K562 (cell line): Measurements from ENCODE around the gene ZNF845. TPM values are rescaled to one million over a fixed set of nuclear protein-coding genes. Genes with fewer than 3 reads are reported as not detected.

Experiments used
- ARHGAP35 ChIP-seq: fragments of 450-650 bp; IDR thresholded peaks from 2 replicates; pipeline ENCODE4 v1.6.1; 2018; ENCODE audit not compliant: partially characterized antibody
- CBX8 ChIP-seq: fragments of 200-600 bp; sonication (generic); IDR thresholded peaks from 2 replicates; pipeline ENCODE4 v1.6.1; 2012; ENCODE audit warnings: borderline replicate concordance, mixed run types, low read depth, mild to moderate bottlenecking, moderate library complexity, mixed read lengths, low read length, control low read depth, inconsistent platforms; ENCODE audit not compliant: poor library complexity, severe bottlenecking; ENCODE audit errors: extremely low read depth
- EHMT2 ChIP-seq: fragments of 450-650 bp; IDR thresholded peaks from 2 replicates; pipeline ENCODE4 v1.6.1; 2018; ENCODE audit warnings: antibody characterized with exemption
- IFI16 ChIP-seq: fragments of 250-450 bp; sonication (Bioruptor Pico); IDR thresholded peaks from 2 replicates; pipeline ENCODE4 v2.1.2; 2022; ENCODE audit warnings: mild to moderate bottlenecking, inconsistent platforms
- KAT7 ChIP-seq: sonication (generic); formaldehyde crosslinking; IDR thresholded peaks from 2 replicates; pipeline ENCODE4 v1.8.0; 2022; ENCODE audit warnings: missing genetic modification reagents, mild to moderate bottlenecking, borderline replicate concordance
- NCOA6 ChIP-seq: fragments of 450-650 bp; IDR thresholded peaks from 2 replicates; pipeline ENCODE4 v1.6.1; 2017; ENCODE audit warnings: mild to moderate bottlenecking
- PML ChIP-seq: IDR thresholded peaks from 2 replicates; pipeline ENCODE4 v1.6.1; 2012; ENCODE audit warnings: low read length, inconsistent platforms
- RBFOX2 ChIP-seq: fragments of 200-400 bp; formaldehyde crosslinking; IDR thresholded peaks from 2 replicates; pipeline ENCODE4 v1.6.1; 2017; ENCODE audit warnings: low read depth, mild to moderate bottlenecking, low read length, moderate library complexity
- STAG1 ChIP-seq: sonication (generic); formaldehyde crosslinking; IDR thresholded peaks from 2 replicates; pipeline ENCODE4 v1.5.0; 2020; ENCODE audit warnings: missing genetic modification reagents, borderline replicate concordance
- ZFX ChIP-seq: sonication (generic); formaldehyde crosslinking; IDR thresholded peaks from 2 replicates; pipeline ENCODE4 v1.8.0; 2022; ENCODE audit warnings: mild to moderate bottlenecking, missing genetic modification reagents, moderate library complexity
- ZNF232 ChIP-seq: sonication (generic); formaldehyde crosslinking; IDR thresholded peaks from 2 replicates; pipeline ENCODE4 v1.8.0; 2022; ENCODE audit warnings: mild to moderate bottlenecking, missing genetic modification reagents
- ZNF699 ChIP-seq: fragments of 250-450 bp; sonication (Bioruptor Pico); IDR thresholded peaks from 2 replicates; pipeline ENCODE4 v1.8.0; 2021; ENCODE audit warnings: mild to moderate bottlenecking, moderate library complexity; ENCODE audit not compliant: insufficient replicate concordance
- polyA plus RNA-seq, 8 experiments: library from polyadenylated mRNA; depleted of rRNA in 4 of 8; stranded (reverse) in 5 of 8; unstranded in 3 of 8; fragments of >200 nt; fragmentation: Nextera tagmentation in 2 of 8; fragmentation: Illumina TruSeq in 1 of 8; extraction: Ambion mirVana in 2 of 8; extraction: Trizol in 1 of 8; gene quantifications; 2 replicates each; pipeline versions ENCODE4 v1.2.1 to v1.2.3, GENCODE V29; 2011 to 2014; ENCODE audit warnings: inconsistent platforms in 1 of 8, missing spikeins in 1 of 8
- total RNA-seq, 7 experiments: library from RNA; depleted of rRNA in 6 of 7; stranded (reverse); fragments of >200 nt in 6 of 7; fragmentation: Illumina TruSeq in 2 of 7; extraction: Trizol in 2 of 7; gene quantifications; 2 replicates each; pipeline versions ENCODE4 v1.2.1 to v1.2.3, GENCODE V29; 2011 to 2021; ENCODE audit warnings: low replicate concordance in 1 of 7
- TF ChIP-seq, protein P1 (sequence below): fragments of 450-650 bp; IDR thresholded peaks from 2 replicates; pipeline ENCODE4 v1.7.1; 2018; ENCODE audit warnings: mild to moderate bottlenecking, low read depth; ENCODE audit not compliant: partially characterized antibody
- TF ChIP-seq, protein P2 (sequence below): fragments of 250-450 bp; sonication (Bioruptor Pico); IDR thresholded peaks from 2 replicates; pipeline ENCODE4 v1.8.0; 2021; ENCODE audit warnings: moderate library complexity, mild to moderate bottlenecking, inconsistent platforms
- TF ChIP-seq, protein P3 (sequence below): fragments of 450-650 bp; IDR thresholded peaks from 2 replicates; pipeline ENCODE4 v1.6.1; 2016; ENCODE audit warnings: missing biosample characterization, missing genetic modification characterization
- TF ChIP-seq, protein P4 (sequence below): fragments of 250-450 bp; sonication (Bioruptor Pico); IDR thresholded peaks from 2 replicates; pipeline ENCODE4 v1.8.0; 2022; ENCODE audit warnings: inconsistent platforms
- TF ChIP-seq, protein P5 (sequence below): sonication (generic); formaldehyde crosslinking; IDR thresholded peaks from 2 replicates; pipeline ENCODE4 v1.4.0; 2020; ENCODE audit warnings: mild to moderate bottlenecking, missing genetic modification reagents
- TF ChIP-seq, protein P6 (sequence below): fragments of 250-450 bp; sonication (Bioruptor Pico); IDR thresholded peaks from 2 replicates; pipeline ENCODE4 v1.5.0; 2020; ENCODE audit warnings: mild to moderate bottlenecking
- TF ChIP-seq, protein P7 (sequence below): fragments of 250-450 bp; sonication (Bioruptor Pico); IDR thresholded peaks from 2 replicates; pipeline ENCODE4 v1.8.0; 2022; ENCODE audit warnings: moderate library complexity, mild to moderate bottlenecking, inconsistent platforms

The ZNF845 gene
- total and polyA plus RNA-seq, 9 of the 15 experiments (the other 6 are each of a cell fraction or from before 2014, with no cell fraction given), result 1.9 to 13.2 (median 6.4) TPM

DNA sequence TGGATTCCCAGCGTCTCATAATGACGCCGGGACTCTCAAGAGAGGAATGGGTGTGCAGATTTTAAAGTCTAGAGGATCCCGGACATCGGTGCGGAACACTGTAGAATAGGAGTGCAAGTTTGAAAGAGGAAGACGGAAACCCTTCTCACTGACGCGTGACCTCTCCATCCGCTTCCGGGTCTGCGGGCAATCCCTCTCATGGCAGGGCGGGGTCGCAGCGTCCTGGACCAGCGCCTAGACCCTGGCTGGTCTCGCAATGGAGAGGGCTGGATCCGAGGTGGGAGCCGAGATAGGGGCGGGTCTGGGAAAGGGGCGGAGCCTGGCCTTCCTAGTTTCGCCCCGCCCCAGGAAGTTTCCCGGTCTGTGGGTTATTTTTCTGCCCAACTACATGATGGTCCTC lies 4.6 kb upstream of the ZNF845 start (continued):
- TF ChIP-seq CBX8 (no peak), ZNF699 (CRISPR knock-in tag) (no peak), NCOA6 (no peak), ZFX (CRISPR knock-in tag) (no peak), ZNF232 (CRISPR knock-in tag) (no peak), RBFOX2 (no peak), EHMT2 (peak; percentile 51; the same call in 1 of the 2 replicates), PML (no peak), STAG1 (CRISPR knock-in tag) (no peak), KAT7 (CRISPR knock-in tag) (no peak), ARHGAP35 (no peak), IFI16 (CRISPR knock-in tag) (no peak)
- TF ChIP-seq, protein P1, sequence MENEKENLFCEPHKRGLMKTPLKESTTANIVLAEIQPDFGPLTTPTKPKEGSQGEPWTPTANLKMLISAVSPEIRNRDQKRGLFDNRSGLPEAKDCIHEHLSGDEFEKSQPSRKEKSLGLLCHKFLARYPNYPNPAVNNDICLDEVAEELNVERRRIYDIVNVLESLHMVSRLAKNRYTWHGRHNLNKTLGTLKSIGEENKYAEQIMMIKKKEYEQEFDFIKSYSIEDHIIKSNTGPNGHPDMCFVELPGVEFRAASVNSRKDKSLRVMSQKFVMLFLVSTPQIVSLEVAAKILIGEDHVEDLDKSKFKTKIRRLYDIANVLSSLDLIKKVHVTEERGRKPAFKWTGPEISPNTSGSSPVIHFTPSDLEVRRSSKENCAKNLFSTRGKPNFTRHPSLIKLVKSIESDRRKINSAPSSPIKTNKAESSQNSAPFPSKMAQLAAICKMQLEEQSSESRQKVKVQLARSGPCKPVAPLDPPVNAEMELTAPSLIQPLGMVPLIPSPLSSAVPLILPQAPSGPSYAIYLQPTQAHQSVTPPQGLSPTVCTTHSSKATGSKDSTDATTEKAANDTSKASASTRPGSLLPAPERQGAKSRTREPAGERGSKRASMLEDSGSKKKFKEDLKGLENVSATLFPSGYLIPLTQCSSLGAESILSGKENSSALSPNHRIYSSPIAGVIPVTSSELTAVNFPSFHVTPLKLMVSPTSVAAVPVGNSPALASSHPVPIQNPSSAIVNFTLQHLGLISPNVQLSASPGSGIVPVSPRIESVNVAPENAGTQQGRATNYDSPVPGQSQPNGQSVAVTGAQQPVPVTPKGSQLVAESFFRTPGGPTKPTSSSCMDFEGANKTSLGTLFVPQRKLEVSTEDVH, result no peak
- TF ChIP-seq, protein P2, sequence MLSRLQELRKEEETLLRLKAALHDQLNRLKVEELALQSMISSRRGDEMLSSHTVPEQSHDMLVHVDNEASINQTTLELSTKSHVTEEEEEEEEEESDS (CRISPR knock-in tag), result no peak
- TF ChIP-seq, protein P3, sequence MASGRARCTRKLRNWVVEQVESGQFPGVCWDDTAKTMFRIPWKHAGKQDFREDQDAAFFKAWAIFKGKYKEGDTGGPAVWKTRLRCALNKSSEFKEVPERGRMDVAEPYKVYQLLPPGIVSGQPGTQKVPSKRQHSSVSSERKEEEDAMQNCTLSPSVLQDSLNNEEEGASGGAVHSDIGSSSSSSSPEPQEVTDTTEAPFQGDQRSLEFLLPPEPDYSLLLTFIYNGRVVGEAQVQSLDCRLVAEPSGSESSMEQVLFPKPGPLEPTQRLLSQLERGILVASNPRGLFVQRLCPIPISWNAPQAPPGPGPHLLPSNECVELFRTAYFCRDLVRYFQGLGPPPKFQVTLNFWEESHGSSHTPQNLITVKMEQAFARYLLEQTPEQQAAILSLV (tag), result no peak
- TF ChIP-seq, protein P4, sequence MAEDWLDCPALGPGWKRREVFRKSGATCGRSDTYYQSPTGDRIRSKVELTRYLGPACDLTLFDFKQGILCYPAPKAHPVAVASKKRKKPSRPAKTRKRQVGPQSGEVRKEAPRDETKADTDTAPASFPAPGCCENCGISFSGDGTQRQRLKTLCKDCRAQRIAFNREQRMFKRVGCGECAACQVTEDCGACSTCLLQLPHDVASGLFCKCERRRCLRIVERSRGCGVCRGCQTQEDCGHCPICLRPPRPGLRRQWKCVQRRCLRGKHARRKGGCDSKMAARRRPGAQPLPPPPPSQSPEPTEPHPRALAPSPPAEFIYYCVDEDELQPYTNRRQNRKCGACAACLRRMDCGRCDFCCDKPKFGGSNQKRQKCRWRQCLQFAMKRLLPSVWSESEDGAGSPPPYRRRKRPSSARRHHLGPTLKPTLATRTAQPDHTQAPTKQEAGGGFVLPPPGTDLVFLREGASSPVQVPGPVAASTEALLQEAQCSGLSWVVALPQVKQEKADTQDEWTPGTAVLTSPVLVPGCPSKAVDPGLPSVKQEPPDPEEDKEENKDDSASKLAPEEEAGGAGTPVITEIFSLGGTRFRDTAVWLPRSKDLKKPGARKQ (CRISPR knock-in tag), result no peak
- TF ChIP-seq, protein P5, sequence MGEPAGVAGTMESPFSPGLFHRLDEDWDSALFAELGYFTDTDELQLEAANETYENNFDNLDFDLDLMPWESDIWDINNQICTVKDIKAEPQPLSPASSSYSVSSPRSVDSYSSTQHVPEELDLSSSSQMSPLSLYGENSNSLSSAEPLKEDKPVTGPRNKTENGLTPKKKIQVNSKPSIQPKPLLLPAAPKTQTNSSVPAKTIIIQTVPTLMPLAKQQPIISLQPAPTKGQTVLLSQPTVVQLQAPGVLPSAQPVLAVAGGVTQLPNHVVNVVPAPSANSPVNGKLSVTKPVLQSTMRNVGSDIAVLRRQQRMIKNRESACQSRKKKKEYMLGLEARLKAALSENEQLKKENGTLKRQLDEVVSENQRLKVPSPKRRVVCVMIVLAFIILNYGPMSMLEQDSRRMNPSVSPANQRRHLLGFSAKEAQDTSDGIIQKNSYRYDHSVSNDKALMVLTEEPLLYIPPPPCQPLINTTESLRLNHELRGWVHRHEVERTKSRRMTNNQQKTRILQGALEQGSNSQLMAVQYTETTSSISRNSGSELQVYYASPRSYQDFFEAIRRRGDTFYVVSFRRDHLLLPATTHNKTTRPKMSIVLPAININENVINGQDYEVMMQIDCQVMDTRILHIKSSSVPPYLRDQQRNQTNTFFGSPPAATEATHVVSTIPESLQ (CRISPR knock-in tag), result no peak
- TF ChIP-seq, protein P6, sequence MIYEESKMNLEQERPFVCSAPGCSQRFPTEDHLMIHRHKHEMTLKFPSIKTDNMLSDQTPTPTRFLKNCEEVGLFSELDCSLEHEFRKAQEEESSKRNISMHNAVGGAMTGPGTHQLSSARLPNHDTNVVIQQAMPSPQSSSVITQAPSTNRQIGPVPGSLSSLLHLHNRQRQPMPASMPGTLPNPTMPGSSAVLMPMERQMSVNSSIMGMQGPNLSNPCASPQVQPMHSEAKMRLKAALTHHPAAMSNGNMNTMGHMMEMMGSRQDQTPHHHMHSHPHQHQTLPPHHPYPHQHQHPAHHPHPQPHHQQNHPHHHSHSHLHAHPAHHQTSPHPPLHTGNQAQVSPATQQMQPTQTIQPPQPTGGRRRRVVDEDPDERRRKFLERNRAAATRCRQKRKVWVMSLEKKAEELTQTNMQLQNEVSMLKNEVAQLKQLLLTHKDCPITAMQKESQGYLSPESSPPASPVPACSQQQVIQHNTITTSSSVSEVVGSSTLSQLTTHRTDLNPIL (CRISPR knock-in tag), result no peak
- TF ChIP-seq, protein P7, sequence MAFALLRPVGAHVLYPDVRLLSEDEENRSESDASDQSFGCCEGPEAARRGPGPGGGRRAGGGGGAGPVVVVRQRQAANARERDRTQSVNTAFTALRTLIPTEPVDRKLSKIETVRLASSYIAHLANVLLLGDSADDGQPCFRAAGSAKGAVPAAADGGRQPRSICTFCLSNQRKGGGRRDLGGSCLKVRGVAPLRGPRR (CRISPR knock-in tag), result no peak
